ENCODE data around the gene PCDHGA12. TPM values are rescaled to one million over a fixed set of nuclear protein-coding genes. Genes with fewer than 3 reads are reported as not detected.
A peak's percentile ranks its signal among the peaks of the same experiment; 100 is the strongest.

Gene PCDHGA12
- total and polyA plus RNA-seq, 2 experiments from 2014 or later, result 0.68 to 3.5 TPM

DNA sequence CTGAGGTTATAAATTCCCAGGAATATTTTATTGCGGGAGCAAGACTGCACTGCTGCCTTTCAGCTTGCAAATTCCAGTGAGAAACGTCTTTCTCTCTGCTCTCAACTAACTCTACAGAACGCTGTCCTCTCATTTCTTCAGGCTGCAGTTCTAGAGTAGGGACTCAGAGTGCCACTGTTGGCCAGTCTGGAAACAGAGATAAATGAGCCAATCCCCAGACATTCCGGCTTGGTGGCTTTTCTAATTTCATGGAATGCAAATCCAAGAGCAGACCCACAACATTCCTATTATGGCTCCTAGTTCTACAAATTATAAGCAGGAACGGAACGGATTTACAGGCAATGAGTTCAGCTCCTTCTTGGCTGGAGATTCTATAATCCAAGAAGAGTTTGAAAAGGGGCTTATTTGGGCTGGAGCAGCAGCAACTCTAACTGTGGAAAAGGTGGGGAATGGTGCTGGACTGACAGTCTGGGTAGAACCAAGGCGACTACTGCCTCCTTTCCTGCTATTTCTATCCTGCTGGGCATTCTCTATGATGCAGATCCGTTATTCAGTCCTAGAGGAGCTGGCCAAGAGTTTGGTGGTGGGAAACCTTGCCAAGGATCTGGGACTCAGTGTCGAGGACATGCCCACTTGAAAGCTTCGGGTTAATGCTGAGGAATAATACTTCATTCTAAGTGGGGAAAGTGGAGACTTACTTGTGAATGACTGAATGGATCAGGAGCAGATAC is 9.3 kb downstream of the PCDHGA12 start:
- Histone ChIP-seq H3K9me2 (ENCODE audit: insufficient read depth) (no peaks in the 10 kb centered on the region), H3K27me3 (ENCODE audit: insufficient read depth) (no peaks in the 10 kb centered on the region), H3F3A (replicated peaks; ENCODE audit: low read depth) (no peaks in the 10 kb centered on the region), H3K79me2 (replicated peaks; ENCODE audit: insufficient read depth) (no peaks in the 10 kb centered on the region), H3K4me3 (no peak overlapping the region), H3K4me2 (no peak overlapping the region; the same call in 1 of the 2 replicates), H3K36me3 (ENCODE audit: insufficient read depth) (no peaks in the 10 kb centered on the region), H3K4me1 (ENCODE audit: insufficient read depth) (peaks cover 10% of the 10 kb centered on the region), H3K27ac (ENCODE audit: low read depth) (no peak overlapping the region), H4K20me1 (replicated peaks; ENCODE audit: insufficient read depth) (no peaks in the 10 kb centered on the region; the same call in 1 of the 2 replicates), H2AFZ (no peak overlapping the region)
- Mint-ChIP-seq H3K27ac (no peak overlapping the region), H3K36me3 (ENCODE audit: low read depth) (peaks cover 14% of the 10 kb centered on the region), H3K4me3 (no peak overlapping the region), H3K9me3 (peaks cover 12% of the 10 kb centered on the region; the same call in 1 of the 3 replicates), H3K4me1 (peaks cover 9% of the 10 kb centered on the region), H3K27me3 (ENCODE audit: insufficient read depth, low read depth, poor library complexity) (no peaks in the 10 kb centered on the region)
- ATAC-seq (peak; percentile 59), DNase-seq (ENCODE audit: low spot score) (peak; percentile 29)
- TF ChIP-seq, protein P1, sequence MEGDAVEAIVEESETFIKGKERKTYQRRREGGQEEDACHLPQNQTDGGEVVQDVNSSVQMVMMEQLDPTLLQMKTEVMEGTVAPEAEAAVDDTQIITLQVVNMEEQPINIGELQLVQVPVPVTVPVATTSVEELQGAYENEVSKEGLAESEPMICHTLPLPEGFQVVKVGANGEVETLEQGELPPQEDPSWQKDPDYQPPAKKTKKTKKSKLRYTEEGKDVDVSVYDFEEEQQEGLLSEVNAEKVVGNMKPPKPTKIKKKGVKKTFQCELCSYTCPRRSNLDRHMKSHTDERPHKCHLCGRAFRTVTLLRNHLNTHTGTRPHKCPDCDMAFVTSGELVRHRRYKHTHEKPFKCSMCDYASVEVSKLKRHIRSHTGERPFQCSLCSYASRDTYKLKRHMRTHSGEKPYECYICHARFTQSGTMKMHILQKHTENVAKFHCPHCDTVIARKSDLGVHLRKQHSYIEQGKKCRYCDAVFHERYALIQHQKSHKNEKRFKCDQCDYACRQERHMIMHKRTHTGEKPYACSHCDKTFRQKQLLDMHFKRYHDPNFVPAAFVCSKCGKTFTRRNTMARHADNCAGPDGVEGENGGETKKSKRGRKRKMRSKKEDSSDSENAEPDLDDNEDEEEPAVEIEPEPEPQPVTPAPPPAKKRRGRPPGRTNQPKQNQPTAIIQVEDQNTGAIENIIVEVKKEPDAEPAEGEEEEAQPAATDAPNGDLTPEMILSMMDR (conservative IDR thresholded peaks at IDR 0.05; ENCODE audit: low read depth in 2 of 2), result 0 out of 4 replicates have a peak, but pooled peaks of 1 of the 2 experiments have one; percentile 12
- TF ChIP-seq ZNF462 (CRISPR knock-in tag; IDR thresholded peaks at IDR 0.05) (no peak), CREB1 (CRISPR knock-in tag; IDR thresholded peaks at IDR 0.05; ENCODE audit: low read depth) (no peak), EZH2phosphoT487 (IDR thresholded peaks at IDR 0.05; ENCODE audit: unreplicated experiment) (no peak), ETS1 (IDR thresholded peaks at IDR 0.05) (no peak)

Measured in GM23338 (cell line).